A673 (cell line): ENCODE measurements around the gene ATG16L2.

ENCODE experiments used
- CTCF ChIP-seq: fragments of 300-800, 200-600 bp; sonication (generic); conservative IDR thresholded peaks from 2 replicates; pipeline ENCODE4 v1.5.1; 2017; ENCODE audit warnings: low read depth, mild to moderate bottlenecking, antibody characterized with exemption, low read length, moderate library complexity, mixed read lengths
- EZH2 ChIP-seq: fragments of 200-600 bp; sonication (generic); IDR thresholded peaks from 2 replicates; pipeline ENCODE4 v1.6.1; 2017; ENCODE audit warnings: borderline replicate concordance, low read depth, mild to moderate bottlenecking, mixed read lengths, antibody characterized with exemption, low read length; ENCODE audit not compliant: poor library complexity, severe bottlenecking

DNA sequence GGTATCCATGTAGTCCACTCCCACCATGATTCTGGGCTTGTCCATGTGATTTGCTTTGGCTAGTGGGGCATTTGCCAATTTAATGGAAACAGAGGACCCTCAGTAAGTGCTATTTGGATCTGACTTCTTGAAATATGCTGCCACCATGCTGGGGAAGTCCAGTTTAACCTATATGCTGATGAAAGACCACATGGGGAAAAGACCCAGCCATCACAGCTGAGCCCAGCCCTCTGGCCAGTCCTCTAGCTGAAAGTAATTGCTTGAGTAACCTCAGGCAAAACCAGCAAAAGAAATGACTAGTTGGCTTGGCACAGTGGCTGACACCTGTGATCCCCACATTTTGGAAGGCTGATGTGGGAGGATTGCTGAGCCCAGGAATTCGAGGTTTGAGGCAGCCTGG is 61.5 kb downstream of the ATG16L2 start:
- TF ChIP-seq EZH2 (no peak), CTCF (no peak)
